Endothelial cell of umbilical vein (primary cell): ENCODE measurements around the gene COPE. TPM values are rescaled to one million over a fixed set of nuclear protein-coding genes. Genes with fewer than 3 reads are reported as not detected.

Experiments
- BruUV-seq: library from RNA; stranded (reverse); fragments of 400-500 nt; replicated peaks from 2 replicates; lab custom pipeline; 2021; lab: Mats Ljungman, UMichigan
- CTCF ChIA-PET: fragments of 300-600, 350-600 bp; sonication (Branson Sonifier 250); formaldehyde crosslinking; loops from one replicate; lab custom pipeline; 2021; ENCODE audit warnings: antibody characterized with exemption, inconsistent platforms; lab: Charles Lee
- POLR2A ChIA-PET: fragments of 300-600, 350-600 bp; sonication (Branson Sonifier 250); formaldehyde crosslinking; loops from one replicate; lab custom pipeline; 2021; ENCODE audit warnings: antibody characterized with exemption, inconsistent platforms; lab: Charles Lee
- DNase-seq: peaks from one replicate; pipeline ENCODE4 v3.0.0-alpha.2; 2011; ENCODE audit warnings: low read depth, low spot score
- FAIRE-seq: peaks from 2 replicates; lab custom pipeline; 2011; peaks lifted over from hg19 to GRCh38; lab: Jason Lieb, UNC
- H2AFZ ChIP-seq: 2 replicates; pipeline ENCODE4 v1.6.0; 2012; ENCODE audit warnings: low read depth, low read length, control low read depth, inconsistent platforms
- H3K27ac ChIP-seq: 2 replicates; pipeline ENCODE4 v1.5.1; 2011; ENCODE audit warnings: low read depth, mild to moderate bottlenecking, control low read depth, low read length, moderate library complexity; ENCODE audit not compliant: insufficient read depth
- H3K27me3 ChIP-seq, 2 experiments: 2 replicates each; pipeline versions ENCODE4 v1.6.0 to v1.6.1; 2011; ENCODE audit warnings: low read length in 2 of 2, mixed read lengths in 1 of 2; ENCODE audit not compliant: control insufficient read depth in 2 of 2, insufficient read depth in 2 of 2
- H3K36me3 ChIP-seq, 2 experiments: 2 replicates in 1 of 2; 3 replicates in 1 of 2; pipeline ENCODE4 v1.5.1; 2011; ENCODE audit warnings: low read length in 2 of 2, mild to moderate bottlenecking in 1 of 2, moderate library complexity in 1 of 2; ENCODE audit not compliant: control insufficient read depth in 2 of 2, insufficient read depth in 2 of 2; ENCODE audit errors: extremely low read depth in 1 of 2
- H3K4me1 ChIP-seq: 3 replicates; pipeline ENCODE4 v1.5.1; 2011; ENCODE audit warnings: mild to moderate bottlenecking, low read length; ENCODE audit not compliant: control insufficient read depth, insufficient read depth; ENCODE audit errors: extremely low read depth
- H3K4me2 ChIP-seq: 2 replicates; pipeline ENCODE4 v1.6.1; 2011; ENCODE audit warnings: low read length, control low read depth, mixed read lengths; ENCODE audit not compliant: insufficient read depth
- H3K4me3 ChIP-seq, 3 experiments: fragments of 200-600 bp in 1 of 3; sonication (generic), shearing (Covaris generic) in 1 of 3; replicated peaks in 1 of 3; 2 replicates each; pipeline ENCODE4 v1.5.1; 2011 to 2016; ENCODE audit warnings: control low read depth in 3 of 3, low read length in 3 of 3, mild to moderate bottlenecking in 2 of 3, inconsistent platforms in 1 of 3, low read depth in 1 of 3, moderate library complexity in 1 of 3; ENCODE audit not compliant: insufficient read depth in 1 of 3
- H3K79me2 ChIP-seq: 2 replicates; pipeline ENCODE4 v1.6.0; 2012; ENCODE audit warnings: low read length, inconsistent platforms; ENCODE audit not compliant: control insufficient read depth, insufficient read depth
- H3K9ac ChIP-seq: replicated peaks from 2 replicates; pipeline ENCODE3; 2011; ENCODE audit warnings: low read length, control low read depth; ENCODE audit not compliant: insufficient read depth; ENCODE audit errors: extremely low read depth
- H3K9me1 ChIP-seq: replicated peaks from 3 replicates; pipeline ENCODE4 v1.6.0; 2011; ENCODE audit warnings: mild to moderate bottlenecking, low read length; ENCODE audit not compliant: control insufficient read depth, insufficient read depth; ENCODE audit errors: extremely low read depth
- H3K9me3 ChIP-seq: replicated peaks from 2 replicates; pipeline ENCODE4 v1.5.1; 2012; ENCODE audit warnings: low read length, inconsistent platforms; ENCODE audit not compliant: control insufficient read depth, insufficient read depth
- H4K20me1 ChIP-seq: replicated peaks from 2 replicates; pipeline ENCODE3; 2011; ENCODE audit warnings: mild to moderate bottlenecking, low read length; ENCODE audit not compliant: control insufficient read depth, insufficient read depth; ENCODE audit errors: extremely low read depth
- CTCF ChIP-seq, 2 donors: IDR thresholded peaks; 1 replicate in 1 of 2; 2 replicates in 1 of 2; pipeline ENCODE4 v1.5.1; 2011; ENCODE audit warnings: low read length in 2 of 2, mild to moderate bottlenecking in 2 of 2, moderate library complexity in 2 of 2, control low read depth in 1 of 2, inconsistent platforms in 1 of 2, low read depth in 1 of 2; ENCODE audit not compliant: insufficient read depth in 1 of 2; ENCODE audit errors: extremely low read depth in 1 of 2
- EZH2 ChIP-seq: IDR thresholded peaks from 2 replicates; pipeline ENCODE4 v1.6.1; 2012; ENCODE audit warnings: borderline replicate concordance, low read depth, mild to moderate bottlenecking, moderate library complexity, low read length, inconsistent platforms; ENCODE audit not compliant: severe bottlenecking
- FOS ChIP-seq: IDR thresholded peaks from 2 replicates; pipeline ENCODE4 v1.6.1; 2011; ENCODE audit warnings: mild to moderate bottlenecking, low read length, moderate library complexity, borderline replicate concordance; ENCODE audit not compliant: insufficient read depth
- GATA2 ChIP-seq: IDR thresholded peaks from 2 replicates; pipeline ENCODE4 v1.7.0; 2011; ENCODE audit warnings: low read depth, mild to moderate bottlenecking, moderate library complexity, mixed read lengths, low read length; ENCODE audit not compliant: insufficient read length, insufficient read depth
- JUN ChIP-seq: IDR thresholded peaks from 2 replicates; pipeline ENCODE4 v1.6.1; 2011; ENCODE audit warnings: borderline replicate concordance, low read depth; ENCODE audit not compliant: insufficient read length, insufficient read depth
- MYC ChIP-seq: IDR thresholded peaks from one replicate; pipeline ENCODE4 v1.6.1; 2011; ENCODE audit warnings: mild to moderate bottlenecking, low read depth, low read length
- POLR2A ChIP-seq: IDR thresholded peaks from 2 replicates; pipeline ENCODE4 v1.6.1; 2012; ENCODE audit warnings: low read depth, mild to moderate bottlenecking, control low read depth, low read length
- POLR2AphosphoS5 ChIP-seq: IDR thresholded peaks from 2 replicates; pipeline ENCODE4 v1.6.1; 2012; ENCODE audit warnings: low read depth, mild to moderate bottlenecking, control low read depth, low read length, moderate library complexity; ENCODE audit not compliant: insufficient read depth
- dilution Hi-C: fragments of 300-500 bp; cut with MboI; formaldehyde crosslinking; loops from one replicate; pipeline ENCODE4 v1.15.0; 2019; ENCODE audit warnings: low sequenced_read_pairs; ENCODE audit not compliant: extremely low pct_ligation_motif_present
- intact Hi-C: fragments of 100-400 bp; cut with micrococcal nuclease; formaldehyde crosslinking; loops from one replicate; pipeline ENCODE4 v1.10.0; 2022
- polyA plus RNA-seq, 4 experiments: library from polyadenylated mRNA; depleted of rRNA in 3 of 4; stranded (reverse) in 3 of 4; unstranded in 1 of 4; fragments of >200 nt; gene quantifications; 2 replicates each; pipeline versions ENCODE4 v1.2.1 to v1.2.3, GENCODE V29; 2011 to 2012; ENCODE audit warnings: missing spikeins in 1 of 4
- total RNA-seq: library from RNA; stranded (reverse); gene quantifications from 2 replicates; pipeline ENCODE4 v1.2.3, GENCODE V29; 2021
- TF ChIP-seq, protein P1 (sequence below): IDR thresholded peaks from 2 replicates; pipeline ENCODE4 v1.6.1; 2011; ENCODE audit not compliant: insufficient read depth, insufficient read length

COPE gene
- total and polyA plus RNA-seq, 2 donors (not counting 3 experiments of a cell fraction or from before 2014, with no cell fraction given) = 252 to 407 TPM

DNA sequence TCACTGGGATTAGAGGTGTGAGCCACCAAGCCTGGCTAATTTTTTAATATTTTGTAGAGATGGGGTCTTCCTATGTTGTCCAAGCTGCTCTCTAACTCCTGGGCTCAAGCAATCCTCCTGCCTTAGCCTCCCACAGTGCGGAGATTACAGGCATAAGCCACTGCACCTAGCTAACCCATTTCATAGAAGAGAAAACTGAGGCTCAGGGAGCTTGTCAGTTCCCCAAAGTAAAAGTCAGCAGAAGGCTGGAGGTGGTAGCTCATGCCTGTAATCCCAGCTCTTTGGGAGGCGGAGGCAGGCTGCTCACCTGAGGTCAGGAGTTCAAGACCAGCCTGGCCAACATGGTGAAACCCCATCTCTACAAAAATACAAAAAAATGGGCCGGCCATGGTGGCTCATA, 30.7 kb upstream of the COPE start:
- no peaks in the 10 kb centered on the region for H3K9me1 ChIP-seq
- no TSS peak for BruUV-seq
- FAIRE-seq = no peak

More for the DNA sequence above, 30.7 kb upstream of the COPE start:
- Histone ChIP-seq H3K4me1 (no peaks in the 10 kb centered on the region), H3K4me3 (no peak overlapping the region), H3K79me2 (no peaks in the 10 kb centered on the region), H3K9ac (no peak overlapping the region), H3K4me2 (no peak overlapping the region), H4K20me1 (no peaks in the 10 kb centered on the region), H3K27me3 (no peaks in the 10 kb centered on the region), H3K27ac (no peak overlapping the region), H3K36me3 (peaks cover 0 to 1% of the 10 kb centered on the region in 2 experiments), H2AFZ (no peak overlapping the region), H3K9me3 (no peaks in the 10 kb centered on the region)
- DNase-seq = no peak
- intact Hi-C loops (no loop called here), dilution Hi-C loops (no loop called here)
- ChIA-PET CTCF (interaction anchor here (1.4 to 2.6 kb wide), 4 partner anchors 37 to 46 kb away, joined by 3 to 10 read pairs (median 5); no protein-coding TSS in a partner anchor), POLR2A (no interaction called here)
- TF ChIP-seq JUN (no peak), CTCF (IDR thresholded peaks at IDR 0.05; ENCODE audit: extremely low read depth in 1 of 2, insufficient read depth in 1 of 2, low read depth in 1 of 2, low read length in 2 of 2) (no peak), EZH2 (no peak), MYC (no peak), FOS (no peak), GATA2 (no peak), POLR2A (no peak), POLR2AphosphoS5 (no peak)
- TF ChIP-seq, protein P1, sequence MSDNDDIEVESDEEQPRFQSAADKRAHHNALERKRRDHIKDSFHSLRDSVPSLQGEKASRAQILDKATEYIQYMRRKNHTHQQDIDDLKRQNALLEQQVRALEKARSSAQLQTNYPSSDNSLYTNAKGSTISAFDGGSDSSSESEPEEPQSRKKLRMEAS = no peak
